Suprapubic skin (tissue), 3 donors: ENCODE results near the gene PHOX2B.

Experiments used
- CTCF ChIP-seq, 2 donors: fragments of 200-600 bp in 1 of 2; fragments of 450-650 bp in 1 of 2; sonication (generic) in 1 of 2; IDR thresholded peaks; one replicate each; pipeline ENCODE4 v1.5.1; 2016 to 2019; ENCODE audit warnings: antibody characterized with exemption in 2 of 2, mild to moderate bottlenecking in 1 of 2, moderate library complexity in 1 of 2
- EP300 ChIP-seq: sonication (generic); formaldehyde crosslinking; IDR thresholded peaks from one replicate; pipeline ENCODE4 v1.6.1; 2017; ENCODE audit warnings: antibody characterized with exemption

GRCh38 chr4:41753942-41754341, 5.4 kb upstream of the PHOX2B start:
- TF ChIP-seq CTCF (IDR thresholded peaks at IDR 0.05) = no peak
- no peak for TF ChIP-seq EP300
